ENCODE results near the gene CBL.

GRCh38 chr11:119293461-119293860 is 87.3 kb downstream of the CBL start:
- TF ChIP-seq CTCF (IDR thresholded peaks at IDR 0.05) (no peak), POLR2A (IDR thresholded peaks at IDR 0.05) (no peak)
